ENCODE results near the gene SLC6A16.
"Not testable (repeated sequence)": the region's sequence is repeated elsewhere in the genome, so short reads cannot be mapped to it uniquely, and the experiment has no call there.

SLC6A16 gene

DNA sequence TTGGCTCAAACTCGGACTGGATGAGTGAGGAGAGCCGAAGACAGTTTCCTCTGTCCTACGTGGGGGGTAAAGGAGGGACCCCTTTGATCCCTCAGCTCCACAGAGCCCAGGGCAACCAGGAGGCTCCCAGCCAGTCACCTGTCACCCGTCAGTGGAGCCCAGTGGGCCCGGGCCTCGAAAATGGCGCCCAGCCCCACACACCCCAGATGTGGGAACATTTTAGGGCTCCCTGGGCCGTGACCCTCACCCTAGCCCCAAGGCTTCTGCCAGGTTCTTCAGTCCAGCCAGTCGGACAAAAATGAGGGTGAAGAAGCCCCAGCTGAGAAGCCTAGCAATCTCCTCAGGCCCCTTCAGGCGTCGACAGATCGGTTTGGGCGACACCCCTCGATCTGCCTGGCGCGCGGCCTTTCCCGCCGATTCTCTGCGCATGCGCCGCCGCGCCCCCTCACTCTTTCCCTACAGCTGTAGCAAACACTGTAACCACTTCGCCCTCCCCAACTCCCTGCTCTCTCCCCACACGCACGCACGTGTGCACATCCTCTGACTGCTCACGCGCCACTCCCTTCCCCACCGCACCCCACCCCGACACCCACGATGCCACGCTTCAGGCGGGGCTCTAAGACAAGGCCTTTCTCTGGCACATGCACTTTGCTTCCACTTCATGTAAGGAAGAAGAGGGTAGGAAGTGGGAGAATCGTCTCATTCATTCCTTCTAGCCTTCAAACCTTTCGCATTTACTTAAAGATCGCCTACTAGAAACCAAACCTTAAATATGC lies at the start of gene SLC6A16:
Gene SLC6A16 (minus strand): TSS at position 391 of the 776 bp plus-strand sequence. CDS start 13,844 bp downstream, outside the sequence.
- no peak for FAIRE-seq

- FAIRE-seq, result not testable (repeated sequence)
Measured at GRCh38 chr19:49373174-49373573, 48.2 kb upstream of the SLC6A16 start.

- FAIRE-seq, result no peak
Measured at GRCh38 chr19:49371184-49371583, 46.2 kb upstream of the SLC6A16 start.

- no peak for FAIRE-seq
Measured at GRCh38 chr19:49368711-49369358, 43.8 kb upstream of the SLC6A16 start.

GRCh38 chr19:49366110-49366509 lies 41.1 kb upstream of the SLC6A16 start:
- FAIRE-seq, result no peak

DNA sequence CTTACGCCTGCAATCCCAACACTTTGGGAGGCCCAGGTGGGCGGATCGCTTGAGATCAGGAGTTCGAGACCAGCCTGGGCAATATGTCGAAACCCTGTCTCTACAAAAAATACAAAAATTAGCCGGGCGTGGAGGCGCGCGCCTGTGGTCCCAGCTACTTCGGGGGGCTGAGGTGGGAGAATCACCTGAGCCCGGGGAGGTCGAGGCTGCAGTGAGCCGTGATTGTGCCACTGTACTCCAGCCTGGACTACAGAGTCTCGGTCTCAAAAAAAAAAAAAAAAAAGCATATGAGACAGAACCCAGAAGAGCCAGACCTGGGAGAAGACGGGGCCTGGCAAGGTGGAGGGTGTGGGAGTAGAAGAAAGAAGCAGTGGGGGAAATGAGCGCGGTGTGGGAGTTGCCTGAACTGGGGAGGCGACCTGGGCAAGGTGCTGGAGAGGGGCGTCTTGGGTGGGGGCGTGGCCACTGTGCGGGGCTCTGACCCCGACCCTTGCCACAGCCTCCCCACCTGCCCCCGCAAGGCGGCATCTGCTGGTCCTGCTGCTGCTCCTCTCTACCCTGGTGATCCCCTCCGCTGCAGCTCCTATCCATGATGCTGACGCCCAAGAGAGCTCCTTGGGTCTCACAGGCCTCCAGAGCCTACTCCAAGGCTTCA lies 39.2 kb upstream of the SLC6A16 start:
- FAIRE-seq, result no peak

GRCh38 chr19:49363268-49364082 lies 38.5 kb upstream of the SLC6A16 start, which contains the start of gene DKKL1:
TSS of gene DKKL1 (plus strand) at chr19:49363877. CDS start at chr19:49363999, 122 bp downstream.
- FAIRE-seq, result peak; percentile 100

DNA sequence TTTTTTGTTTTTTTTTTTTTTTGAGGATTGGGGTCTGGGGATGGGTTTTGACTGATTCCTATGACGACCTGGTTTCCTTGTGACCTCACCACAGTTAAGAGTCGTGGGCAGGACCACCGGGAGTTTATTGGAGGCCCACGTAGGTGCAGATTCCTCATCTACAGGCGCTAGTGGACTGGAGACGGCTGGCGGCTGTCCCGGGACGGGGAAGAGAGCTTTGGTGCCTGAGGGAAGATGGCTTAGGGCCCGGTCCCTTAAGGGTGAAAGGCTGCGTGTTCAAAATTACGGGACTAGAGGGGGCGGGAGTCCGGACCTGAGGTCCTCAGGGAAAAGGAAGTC lies 37.9 kb upstream of the SLC6A16 start:
- FAIRE-seq, result no peak

DNA sequence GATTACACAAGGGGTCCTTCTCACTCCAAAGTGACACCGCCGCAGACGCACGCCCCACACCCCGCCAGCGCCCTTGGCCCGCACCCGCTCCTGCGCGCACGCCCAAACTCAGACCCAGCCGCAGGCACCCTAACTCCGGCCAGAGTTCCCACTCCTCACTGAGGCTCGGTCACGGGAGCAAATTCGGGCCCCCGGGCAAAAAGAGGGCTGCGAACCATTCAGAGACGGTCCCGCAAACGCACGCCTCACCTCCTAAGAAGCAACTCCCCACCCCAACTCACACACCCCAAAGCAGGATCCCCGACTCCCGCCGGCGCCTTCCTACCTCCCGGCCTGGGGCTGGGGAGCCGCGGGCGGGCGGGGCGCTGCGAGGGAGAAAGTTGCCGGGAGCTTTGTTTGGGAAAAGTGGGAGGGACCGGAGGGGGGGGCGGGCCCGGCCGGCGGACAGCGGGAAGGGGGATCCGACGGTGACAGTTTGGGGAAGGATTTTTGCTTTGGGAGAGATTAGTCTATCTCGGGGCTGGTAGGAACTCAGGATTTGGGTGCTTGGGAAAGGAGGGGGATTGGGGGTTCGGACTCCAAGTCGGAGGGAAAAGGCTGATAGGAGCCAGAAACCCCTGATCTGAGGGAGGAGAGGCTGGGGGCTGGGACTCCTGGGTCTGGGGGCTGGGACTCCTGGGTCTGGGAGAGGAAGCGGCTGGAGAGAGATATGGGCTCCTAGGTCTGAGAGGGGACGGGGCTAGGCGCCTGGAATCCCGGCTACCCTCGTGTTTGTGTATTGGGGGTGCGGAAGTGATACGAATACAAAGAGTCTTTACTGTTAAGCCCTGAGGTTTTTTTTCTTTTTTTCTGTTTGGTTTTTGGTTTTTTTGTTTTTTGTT lies 37.3 kb upstream of the SLC6A16 start, which contains the start of gene TEAD2:
Gene TEAD2 (minus strand): TSS at position 369 of the 881 bp plus-strand sequence. CDS start 2,341 bp downstream, outside the sequence.
- FAIRE-seq, result no peak

- FAIRE-seq, result no peak
Measured at GRCh38 chr19:49361438-49362047, 36.6 kb upstream of the SLC6A16 start.

GRCh38 chr19:49359851-49360820 lies 35.1 kb upstream of the SLC6A16 start:
- FAIRE-seq, result no peak

DNA sequence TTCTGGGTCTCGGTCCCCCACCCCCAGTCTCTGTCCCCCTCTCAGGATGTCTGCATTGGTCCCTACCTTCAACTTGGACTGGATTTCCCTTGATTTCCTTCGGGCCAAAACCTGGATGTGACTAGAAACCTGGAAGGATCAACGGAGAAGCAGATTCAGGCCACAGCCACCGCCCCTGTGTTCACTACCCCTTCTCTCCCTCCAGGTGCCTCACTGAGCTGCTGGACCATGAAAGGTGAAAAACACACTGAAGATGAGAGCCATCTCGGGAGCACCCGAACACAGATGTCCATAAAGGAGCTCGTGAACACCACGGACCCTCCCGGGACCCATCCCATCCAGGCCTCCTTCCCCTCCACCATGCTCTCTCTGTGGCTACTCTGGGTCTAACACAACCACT lies 32.2 kb upstream of the SLC6A16 start:
- FAIRE-seq, result no peak

GRCh38 chr19:49356382-49356781 lies 31.4 kb upstream of the SLC6A16 start:
- FAIRE-seq, result no peak

DNA sequence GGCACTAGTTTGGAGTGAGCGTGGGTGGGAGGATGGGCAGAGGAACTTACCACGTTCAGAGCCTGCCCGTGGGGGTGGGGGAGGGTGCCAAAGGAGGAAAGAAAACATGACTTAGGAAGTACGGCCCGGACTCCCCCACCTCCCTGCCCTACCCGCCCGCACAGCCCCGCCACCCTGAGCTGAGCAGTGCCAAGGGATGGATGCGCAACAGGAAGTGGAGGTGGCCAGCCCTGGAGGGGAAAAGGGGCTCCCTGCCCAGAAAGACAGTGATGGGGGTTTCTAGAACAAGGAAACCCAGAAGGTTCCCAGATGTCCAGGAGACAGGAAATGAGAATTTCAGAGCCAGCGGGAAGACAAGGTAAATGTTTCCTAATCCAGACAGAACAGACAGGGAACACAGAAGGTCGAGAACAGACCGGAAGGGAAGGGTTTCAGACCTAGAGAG lies 30.9 kb upstream of the SLC6A16 start:
- no peak for FAIRE-seq

- no peak for FAIRE-seq
Measured at GRCh38 chr19:49349567-49349966, 24.6 kb upstream of the SLC6A16 start.

GRCh38 chr19:49348305-49349189 lies 23.6 kb upstream of the SLC6A16 start:
- no peak for FAIRE-seq

DNA sequence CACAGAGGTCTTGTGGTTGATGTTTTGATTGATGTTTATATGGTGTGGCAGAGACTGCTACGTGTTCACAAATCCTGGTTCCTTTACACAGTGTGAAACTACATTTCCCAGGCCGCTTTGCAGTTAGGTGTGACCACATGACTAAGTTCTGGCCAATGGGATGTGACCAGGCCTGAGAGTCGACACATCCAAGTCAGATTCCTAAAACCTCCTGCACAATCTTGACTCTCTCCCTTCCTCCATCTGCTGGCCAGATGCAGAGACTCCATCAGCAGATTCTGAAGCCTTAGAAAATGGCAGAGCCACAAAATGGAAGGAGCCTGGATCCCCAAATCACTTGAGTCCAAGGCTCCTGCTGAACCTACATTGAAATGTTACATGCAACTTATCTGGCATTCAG lies 22.8 kb upstream of the SLC6A16 start:
- peak; percentile 95 for FAIRE-seq

DNA sequence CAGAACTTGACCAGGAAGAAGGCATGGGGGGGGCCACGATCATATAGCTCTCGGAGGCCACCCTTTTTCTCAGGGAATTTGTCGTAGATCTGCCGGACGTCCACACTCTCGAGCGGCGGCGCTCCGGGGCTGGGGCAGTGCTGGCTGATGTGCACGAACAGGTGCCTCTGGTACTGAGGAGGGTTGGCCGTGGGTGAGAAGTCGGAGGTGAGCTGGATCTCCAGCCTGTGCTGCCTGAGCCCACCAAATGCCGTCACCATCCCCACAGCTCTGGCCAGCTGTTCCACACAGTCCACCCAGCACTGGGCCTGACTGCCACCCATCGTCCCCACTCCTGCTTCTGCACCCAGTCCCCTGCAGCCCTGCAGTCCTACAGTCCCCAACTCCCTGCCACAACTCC lies 22.2 kb upstream of the SLC6A16 start:
- FAIRE-seq, result no peak

Data from G401.6 (cell line).